SU-DHL-6 (cell line): ENCODE measurements around the gene ADCY3.

Experiments used
- H2AFZ ChIP-seq: fragments of 200-600 bp; sonication (generic); 2 replicates; pipeline ENCODE4 v1.6.1; 2014; ENCODE audit warnings: low read depth, mild to moderate bottlenecking, moderate library complexity, mixed read lengths, antibody characterized with exemption, low read length; ENCODE audit not compliant: severe bottlenecking
- H3F3A ChIP-seq: fragments of 200-600 bp; shearing (Covaris generic); 2 replicates; pipeline ENCODE4 v1.6.0; 2016; ENCODE audit warnings: antibody characterized with exemption, mild to moderate bottlenecking; ENCODE audit not compliant: insufficient read depth
- H3K27ac ChIP-seq: fragments of 200-600 bp; sonication (generic); 2 replicates; pipeline ENCODE4 v1.5.1; 2016; ENCODE audit warnings: low read depth, mild to moderate bottlenecking, low read length, moderate library complexity, mixed read lengths
- H3K27me3 ChIP-seq: fragments of 200-600 bp; sonication (generic), shearing (Covaris generic); 2 replicates; pipeline ENCODE4 v1.6.0; 2014; ENCODE audit warnings: mild to moderate bottlenecking, low read length
- H3K36me3 ChIP-seq: fragments of 200-600 bp; sonication (generic); 2 replicates; pipeline ENCODE4 v1.6.1; 2014; ENCODE audit warnings: mild to moderate bottlenecking, low read length, mixed read lengths
- H3K4me2 ChIP-seq: fragments of 300-600, 200-600 bp; shearing (Covaris generic), sonication (generic); 2 replicates; pipeline ENCODE4 v1.6.0; 2014; ENCODE audit warnings: low read length, low read depth, mild to moderate bottlenecking; ENCODE audit not compliant: poor library complexity, severe bottlenecking
- H3K4me3 ChIP-seq: fragments of 200-600 bp; sonication (generic); 2 replicates; pipeline ENCODE4 v1.5.1; 2014; ENCODE audit warnings: antibody characterized with exemption, low read length, mild to moderate bottlenecking, mixed read lengths; ENCODE audit not compliant: insufficient read depth, poor library complexity, severe bottlenecking
- H3K79me2 ChIP-seq: fragments of 200-600 bp; sonication (generic); 2 replicates; pipeline ENCODE4 v1.6.1; 2014; ENCODE audit warnings: mild to moderate bottlenecking, low read length, moderate library complexity; ENCODE audit not compliant: insufficient read depth
- H3K9ac ChIP-seq: fragments of 200-600 bp; sonication (generic); 2 replicates; pipeline ENCODE4 v1.7.0; 2014; ENCODE audit warnings: mild to moderate bottlenecking, low read length
- H3K9me2 ChIP-seq: fragments of 200-600 bp; sonication (generic); replicated peaks from 2 replicates; pipeline ENCODE4 v1.6.1; 2014; ENCODE audit warnings: low read length; ENCODE audit not compliant: insufficient read depth
- H3K9me3 ChIP-seq: fragments of 200-600 bp; sonication (generic); 2 replicates; pipeline ENCODE4 v1.6.1; 2014; ENCODE audit warnings: low read length, mixed read lengths; ENCODE audit not compliant: insufficient read depth
- H4K20me1 ChIP-seq: fragments of 200-600 bp; sonication (generic); 2 replicates; pipeline ENCODE4 v1.6.1; 2014; ENCODE audit warnings: low read depth, mild to moderate bottlenecking, antibody characterized with exemption, low read length, moderate library complexity, mixed read lengths
- EZH2phosphoT487 ChIP-seq: fragments of 200-600 bp; sonication (generic), shearing (Covaris generic); conservative IDR thresholded peaks from 2 replicates; pipeline ENCODE4 v1.6.1; 2018; ENCODE audit warnings: mild to moderate bottlenecking, antibody characterized with exemption, low read length, moderate library complexity, mixed read lengths
- TF ChIP-seq, protein P1 (sequence below): fragments of 200-600 bp; sonication (generic); IDR thresholded peaks from one replicate; pipeline ENCODE4 v1.5.1; 2017; ENCODE audit warnings: antibody characterized with exemption, mild to moderate bottlenecking, low read length, moderate library complexity; ENCODE audit not compliant: insufficient read depth, poor library complexity, severe bottlenecking

The ADCY3 gene

DNA sequence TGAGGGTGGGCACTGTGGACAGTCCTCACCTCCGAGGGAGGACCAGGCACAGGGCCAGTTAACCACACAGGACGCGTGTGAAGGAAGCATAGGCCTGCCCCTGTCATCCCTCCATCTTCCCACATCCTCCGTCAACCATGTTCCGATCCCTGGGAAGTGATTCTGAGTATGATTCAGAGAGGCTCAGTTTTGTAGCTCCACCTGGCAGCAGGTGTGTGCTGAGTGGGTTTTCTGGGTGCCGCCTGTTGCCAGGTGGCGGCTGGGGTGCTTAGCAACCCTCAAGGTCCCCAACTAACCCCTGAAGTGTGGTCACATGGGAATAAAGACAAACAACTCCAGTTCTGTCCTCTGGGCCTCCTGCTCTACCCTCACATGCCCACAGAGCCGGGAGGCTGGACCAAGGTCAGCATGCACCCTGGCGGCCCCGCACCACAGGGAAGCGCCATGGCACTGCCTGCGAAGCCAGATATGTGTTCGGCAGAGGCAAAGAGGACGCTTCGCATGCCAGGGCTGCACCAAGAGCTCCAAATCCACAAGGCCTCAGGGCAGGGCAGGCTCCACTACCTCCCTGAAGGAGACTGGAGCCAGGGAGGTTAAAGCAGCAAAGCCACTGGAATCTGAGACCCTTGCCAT is 60.0 kb downstream of the ADCY3 start:
- no peak overlapping the region for H3K4me3 ChIP-seq
- no peak overlapping the region for H2AFZ ChIP-seq
- no peaks in the 10 kb centered on the region for H3K9me2 ChIP-seq
- H3K79me2 ChIP-seq, result peaks cover 10% of the 10 kb centered on the region; the same call in 1 of the 2 replicates
- no peaks in the 10 kb centered on the region for H3K27me3 ChIP-seq
- TF ChIP-seq EZH2phosphoT487, result no peak
- TF ChIP-seq, protein P1, sequence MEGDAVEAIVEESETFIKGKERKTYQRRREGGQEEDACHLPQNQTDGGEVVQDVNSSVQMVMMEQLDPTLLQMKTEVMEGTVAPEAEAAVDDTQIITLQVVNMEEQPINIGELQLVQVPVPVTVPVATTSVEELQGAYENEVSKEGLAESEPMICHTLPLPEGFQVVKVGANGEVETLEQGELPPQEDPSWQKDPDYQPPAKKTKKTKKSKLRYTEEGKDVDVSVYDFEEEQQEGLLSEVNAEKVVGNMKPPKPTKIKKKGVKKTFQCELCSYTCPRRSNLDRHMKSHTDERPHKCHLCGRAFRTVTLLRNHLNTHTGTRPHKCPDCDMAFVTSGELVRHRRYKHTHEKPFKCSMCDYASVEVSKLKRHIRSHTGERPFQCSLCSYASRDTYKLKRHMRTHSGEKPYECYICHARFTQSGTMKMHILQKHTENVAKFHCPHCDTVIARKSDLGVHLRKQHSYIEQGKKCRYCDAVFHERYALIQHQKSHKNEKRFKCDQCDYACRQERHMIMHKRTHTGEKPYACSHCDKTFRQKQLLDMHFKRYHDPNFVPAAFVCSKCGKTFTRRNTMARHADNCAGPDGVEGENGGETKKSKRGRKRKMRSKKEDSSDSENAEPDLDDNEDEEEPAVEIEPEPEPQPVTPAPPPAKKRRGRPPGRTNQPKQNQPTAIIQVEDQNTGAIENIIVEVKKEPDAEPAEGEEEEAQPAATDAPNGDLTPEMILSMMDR, result no peak
- H3K4me2 ChIP-seq, result no peak overlapping the region
- H3K27ac ChIP-seq, result no peak overlapping the region
- H3K36me3 ChIP-seq, result no peaks in the 10 kb centered on the region
- no peaks in the 10 kb centered on the region for H3K9me3 ChIP-seq
- H3F3A ChIP-seq, result no peaks in the 10 kb centered on the region; the same call in 1 of the 2 replicates
- H3K9ac ChIP-seq, result no peak overlapping the region
- no peaks in the 10 kb centered on the region for H4K20me1 ChIP-seq

DNA sequence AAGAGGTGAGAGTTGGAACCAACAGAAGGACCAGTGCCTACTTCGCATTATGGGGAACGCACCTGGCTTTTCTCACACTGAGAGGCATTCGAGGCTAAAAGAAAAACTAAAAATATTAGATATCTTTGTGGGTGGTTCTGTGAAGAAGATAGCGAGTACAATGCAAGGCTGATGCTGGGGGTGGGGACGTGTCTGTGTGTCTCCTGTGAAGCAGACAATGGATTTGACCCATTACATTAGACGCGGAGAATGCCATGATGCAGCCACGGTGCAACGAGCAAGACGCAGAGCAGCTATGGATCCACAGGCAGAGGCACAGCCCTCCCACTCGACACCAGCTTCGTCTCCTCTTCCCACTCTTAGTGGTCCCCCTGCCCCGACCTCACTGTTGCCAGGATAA is 61.0 kb downstream of the ADCY3 start:
- no peaks in the 10 kb centered on the region for H4K20me1 ChIP-seq
- no peak overlapping the region for H3K9ac ChIP-seq
- H3K27me3 ChIP-seq, result no peaks in the 10 kb centered on the region
- no peak overlapping the region for H3K27ac ChIP-seq
- H3K36me3 ChIP-seq, result no peaks in the 10 kb centered on the region
- H3K4me3 ChIP-seq, result no peak overlapping the region
- no peak for TF ChIP-seq EZH2phosphoT487
- TF ChIP-seq, protein P1, result no peak
- H3K4me2 ChIP-seq, result no peak overlapping the region
- H3K9me3 ChIP-seq, result no peaks in the 10 kb centered on the region
- peaks cover 10% of the 10 kb centered on the region; the same call in 1 of the 2 replicates for H3K79me2 ChIP-seq
- H3K9me2 ChIP-seq, result no peaks in the 10 kb centered on the region
- H2AFZ ChIP-seq, result no peak overlapping the region
- no peaks in the 10 kb centered on the region; the same call in 1 of the 2 replicates for H3F3A ChIP-seq

DNA sequence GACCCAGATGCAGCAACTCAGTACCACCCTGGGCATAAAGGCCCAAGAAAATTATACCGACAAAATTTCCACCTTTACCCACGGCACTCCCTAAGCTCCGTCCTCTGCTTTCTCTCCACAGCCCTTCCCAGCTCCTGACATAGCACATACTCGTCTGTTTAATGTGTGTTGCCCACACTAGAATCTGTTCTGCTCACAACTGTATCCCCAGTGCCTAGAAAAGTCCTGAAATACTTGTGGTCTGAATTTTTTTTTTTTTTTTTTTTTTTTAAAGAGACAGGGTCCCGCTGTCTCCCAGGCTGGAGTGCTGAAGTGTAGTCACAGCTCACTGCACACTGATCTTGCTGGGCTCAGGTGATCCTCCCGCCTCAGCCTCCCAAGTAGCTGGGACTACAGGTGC is 62.3 kb downstream of the ADCY3 start:
- Histone ChIP-seq H3F3A (no peaks in the 10 kb centered on the region; the same call in 1 of the 2 replicates), H3K79me2 (no peaks in the 10 kb centered on the region), H4K20me1 (no peaks in the 10 kb centered on the region), H3K9me3 (no peaks in the 10 kb centered on the region), H3K27ac (no peak overlapping the region), H3K9me2 (no peaks in the 10 kb centered on the region), H3K4me3 (no peak overlapping the region), H3K9ac (no peak overlapping the region), H3K36me3 (no peaks in the 10 kb centered on the region), H3K4me2 (no peak overlapping the region), H3K27me3 (no peaks in the 10 kb centered on the region), H2AFZ (no peak overlapping the region)
- TF ChIP-seq EZH2phosphoT487, result no peak
- TF ChIP-seq, protein P1, result no peak
